H1 (cell line): ENCODE measurements around the gene ATG9B. TPM values are rescaled to one million over a fixed set of nuclear protein-coding genes. Genes with fewer than 3 reads are reported as not detected.

Source experiments
- CEBPB ChIP-seq: IDR thresholded peaks from 2 replicates; pipeline ENCODE4 v1.6.1; 2012; ENCODE audit warnings: low read depth, low read length
- CHD1 ChIP-seq: IDR thresholded peaks from 2 replicates; pipeline ENCODE4 v1.6.1; 2012; ENCODE audit warnings: low read depth, low read length, improper control_type of control experiment
- EP300 ChIP-seq, 2 experiments: IDR thresholded peaks; 1 replicate in 1 of 2; 2 replicates in 1 of 2; pipeline ENCODE4 v1.6.1; 2011 to 2012; ENCODE audit warnings: low read depth in 2 of 2, low read length in 2 of 2, mild to moderate bottlenecking in 2 of 2, borderline replicate concordance in 1 of 2, inconsistent platforms in 1 of 2, moderate library complexity in 1 of 2
- MAFK ChIP-seq: IDR thresholded peaks from 2 replicates; pipeline ENCODE4 v1.6.1; 2012; ENCODE audit warnings: low read depth, mild to moderate bottlenecking, improper control_type of control experiment, low read length
- RBBP5 ChIP-seq: IDR thresholded peaks from 2 replicates; pipeline ENCODE4 v1.7.1; 2012; ENCODE audit warnings: low read depth, mild to moderate bottlenecking, inconsistent platforms, low read length, moderate library complexity, borderline replicate concordance
- SUZ12 ChIP-seq: fragments of 200-600 bp; sonication (generic); IDR thresholded peaks from 2 replicates; pipeline ENCODE4 v1.6.1; 2012; ENCODE audit warnings: mild to moderate bottlenecking, inconsistent platforms, low read length, moderate library complexity, mixed read lengths
- TAF7 ChIP-seq: optimal IDR thresholded peaks from 2 replicates; pipeline ENCODE3; 2011; ENCODE audit warnings: low read depth, mild to moderate bottlenecking, inconsistent platforms, low read length, moderate library complexity, borderline replicate concordance
- polyA plus RNA-seq, 7 experiments: library from polyadenylated mRNA; depleted of rRNA in 3 of 7; stranded (reverse) in 5 of 7; unstranded in 2 of 7; fragments of >200 nt in 5 of 7; fragments of 200-250 nt in 2 of 7; gene quantifications; 1 replicate in 5 of 7; 2 replicates in 1 of 7; 4 replicates in 1 of 7; pipeline versions ENCODE4 v1.2.1 to v1.2.3, GENCODE V29; 2011 to 2013; ENCODE audit warnings: missing spikeins in 2 of 7, mixed read lengths in 2 of 7
- total RNA-seq: library from RNA; stranded (reverse); fragmentation: NEBNext Ultra II Directional; extraction: Animal tissue kit (Norgen Biotek cat#: 25700); gene quantifications from 2 replicates; pipeline ENCODE4 v1.2.1, GENCODE V29; 2021

The ATG9B gene
- total and polyA plus RNA-seq, 2 of the 8 experiments (the other 6 are each of a cell fraction or from before 2014, with no cell fraction given), result 1.4 to 2.3 TPM

- TF ChIP-seq MAFK (no peak), CEBPB (no peak), RBBP5 (no peak), CHD1 (no peak), TAF7 (no peak), SUZ12 (no peak), EP300 (IDR thresholded peaks at IDR 0.05; ENCODE audit: borderline replicate concordance in 1 of 2, low read depth in 2 of 2, low read length in 2 of 2) (no peak)
Measured at GRCh38 chr7:151019130-151019447, 5.2 kb downstream of the ATG9B start (continued).
